Naive B cell (primary cell): ENCODE results near the gene CSTA. TPM values are rescaled to one million over a fixed set of nuclear protein-coding genes. Genes with fewer than 3 reads are reported as not detected.
A peak's percentile ranks its signal among the peaks of the same experiment; 100 is the strongest.

Experiments used
- ATAC-seq, 2 donors: fragments of 150-1000 bp; cut with Tn5 transposase; 2 replicates each; pipeline ENCODE4 v1.10.0; 2021; ENCODE audit warnings: low read depth in 2 of 2, mild to moderate bottlenecking in 2 of 2, moderate library complexity in 2 of 2
- DNase-seq: peaks from one replicate; pipeline ENCODE4 v3.0.0; 2022
- H3K27ac Mint-ChIP-seq, 6 donors: one replicate each; pipeline ENCODE4 v1.8.0; 2020 to 2022; ENCODE audit warnings: mild to moderate bottlenecking in 6 of 6, mixed read lengths in 6 of 6, moderate library complexity in 5 of 6, inconsistent platforms in 2 of 6
- H3K27me3 Mint-ChIP-seq, 3 donors: one replicate each; pipeline ENCODE4 v1.8.0; 2021 to 2022; ENCODE audit warnings: mixed read lengths in 3 of 3, mild to moderate bottlenecking in 1 of 3
- H3K36me3 Mint-ChIP-seq, 2 donors: one replicate each; pipeline ENCODE4 v1.8.0; 2020 to 2022; ENCODE audit warnings: mixed read lengths in 2 of 2, inconsistent platforms in 1 of 2, mild to moderate bottlenecking in 1 of 2
- H3K4me1 Mint-ChIP-seq, 3 donors: one replicate each; pipeline ENCODE4 v1.8.0; 2020 to 2022; ENCODE audit warnings: mixed read lengths in 3 of 3, inconsistent platforms in 1 of 3, mild to moderate bottlenecking in 1 of 3, moderate library complexity in 1 of 3
- H3K4me3 Mint-ChIP-seq, 8 donors: one replicate each; pipeline ENCODE4 v1.8.0; 2020 to 2022; ENCODE audit warnings: mild to moderate bottlenecking in 8 of 8, mixed read lengths in 8 of 8, moderate library complexity in 8 of 8, inconsistent platforms in 2 of 8
- H3K9me3 Mint-ChIP-seq, 7 donors: one replicate each; pipeline ENCODE4 v1.8.0; 2020 to 2022; ENCODE audit warnings: mixed read lengths in 7 of 7, mild to moderate bottlenecking in 5 of 7, inconsistent platforms in 2 of 7, moderate library complexity in 1 of 7
- polyA plus RNA-seq, 6 donors: library from polyadenylated mRNA; unstranded; fragments of 300-500 nt; fragmentation: Illumina TruSeq; gene quantifications; one replicate each; pipeline ENCODE4 v1.2.3, GENCODE V29; 2021; ENCODE audit warnings: low read depth in 6 of 6

The CSTA gene
- polyA plus RNA-seq, 6 donors from 2014 or later, result 0.57 to 2.5 (median 0.67) TPM; not detected in 2

DNA sequence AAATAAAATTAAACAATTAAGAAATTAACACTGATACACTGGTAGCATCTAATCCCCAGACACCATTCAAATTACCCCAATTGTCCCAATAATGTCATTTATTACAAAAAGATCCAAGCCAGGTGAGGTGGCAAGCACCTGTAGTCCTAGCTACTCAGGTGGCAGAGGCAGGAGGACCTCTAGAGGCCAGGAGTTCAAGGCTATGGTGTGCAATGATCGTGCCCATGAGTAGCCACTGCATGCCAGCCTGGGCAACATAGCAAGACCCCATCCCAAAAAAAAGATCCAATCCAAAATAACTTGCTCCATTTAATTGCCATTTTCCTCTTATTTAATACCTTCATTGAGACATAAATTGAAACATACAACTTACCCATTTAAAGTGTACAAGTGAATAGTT is 17.8 kb downstream of the CSTA start:
- DNase-seq (no peak), ATAC-seq (no peak)
- no peak overlapping the region for H3K4me3 Mint-ChIP-seq
- peaks cover 0 to 8% of the 10 kb centered on the region in 2 donors for H3K36me3 Mint-ChIP-seq
- peaks cover 3 to 14% (median 5%) of the 10 kb centered on the region in 7 donors for H3K9me3 Mint-ChIP-seq
- peaks cover 0 to 9% (median 8%) of the 10 kb centered on the region in 3 donors for H3K27me3 Mint-ChIP-seq
- H3K4me1 Mint-ChIP-seq, result no peaks in the 10 kb centered on the region
- H3K27ac Mint-ChIP-seq, result no peak overlapping the region

- Mint-ChIP-seq H3K36me3 (peaks cover 0 to 8% of the 10 kb centered on the region in 2 donors), H3K27me3 (peaks cover 0 to 13% (median 9%) of the 10 kb centered on the region in 3 donors), H3K9me3 (peaks cover 3 to 17% (median 5%) of the 10 kb centered on the region in 7 donors), H3K27ac (no peak overlapping the region), H3K4me1 (no peaks in the 10 kb centered on the region), H3K4me3 (no peak overlapping the region)
- DNase-seq (no peak), ATAC-seq (no peak)
Observed at GRCh38 chr3:122343654-122344053, 18.6 kb downstream of the CSTA start.

- peaks cover 0 to 6% (median 0%) of the 10 kb centered on the region in 3 donors for H3K27me3 Mint-ChIP-seq
- no peak overlapping the region for H3K4me3 Mint-ChIP-seq
- no peak overlapping the region for H3K27ac Mint-ChIP-seq
- no peaks in the 10 kb centered on the region for H3K36me3 Mint-ChIP-seq
- H3K9me3 Mint-ChIP-seq, result peaks cover 0 to 10% (median 2%) of the 10 kb centered on the region in 7 donors
- ATAC-seq, result no peak
- DNase-seq, result no peak
- no peaks in the 10 kb centered on the region for H3K4me1 Mint-ChIP-seq
Observed at GRCh38 chr3:122349171-122349570, 24.1 kb downstream of the CSTA start.

- Mint-ChIP-seq H3K9me3 (peaks cover 0 to 10% (median 2%) of the 10 kb centered on the region in 7 donors), H3K4me1 (no peaks in the 10 kb centered on the region), H3K36me3 (no peaks in the 10 kb centered on the region), H3K4me3 (no peak overlapping the region), H3K27ac (no peak overlapping the region), H3K27me3 (peaks cover 0 to 6% (median 0%) of the 10 kb centered on the region in 3 donors)
- no peak for DNase-seq
- ATAC-seq, result no peak
Observed at GRCh38 chr3:122350814-122351418, 25.9 kb downstream of the CSTA start.

DNA sequence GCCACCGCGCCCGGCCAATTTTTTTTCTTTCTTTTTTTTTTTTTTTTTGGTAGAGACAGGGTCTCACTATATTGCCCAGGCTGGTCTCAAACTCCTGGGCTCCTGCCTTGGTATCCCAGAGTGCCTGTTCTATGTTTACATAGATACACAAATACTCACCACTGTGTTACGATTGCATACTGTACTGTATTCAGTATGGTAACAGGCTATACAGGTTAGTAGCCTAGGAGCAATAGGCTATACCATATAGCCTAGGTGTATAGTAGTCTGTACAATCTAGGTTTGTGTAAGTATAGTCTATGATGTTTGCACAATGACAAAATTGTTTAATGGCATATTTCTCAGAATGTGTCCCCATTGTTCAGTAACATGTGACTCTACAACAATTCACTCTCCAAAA is 26.6 kb downstream of the CSTA start:
- H3K27ac Mint-ChIP-seq, result no peak overlapping the region
- no peaks in the 10 kb centered on the region for H3K36me3 Mint-ChIP-seq
- DNase-seq, result no peak
- H3K4me3 Mint-ChIP-seq, result no peak overlapping the region
- H3K27me3 Mint-ChIP-seq, result peaks cover 0 to 6% (median 0%) of the 10 kb centered on the region in 3 donors
- H3K9me3 Mint-ChIP-seq, result peaks cover 0 to 10% (median 2%) of the 10 kb centered on the region in 7 donors
- ATAC-seq, result no peak
- no peaks in the 10 kb centered on the region for H3K4me1 Mint-ChIP-seq

- no peak overlapping the region for H3K27ac Mint-ChIP-seq
- H3K27me3 Mint-ChIP-seq, result peaks cover 0 to under 1% (median 0%) of the 10 kb centered on the region in 3 donors
- DNase-seq (no peak), ATAC-seq (no peak)
- H3K9me3 Mint-ChIP-seq, result no peaks in the 10 kb centered on the region
- H3K4me1 Mint-ChIP-seq, result no peaks in the 10 kb centered on the region
- H3K36me3 Mint-ChIP-seq, result peaks cover 0 to 7% of the 10 kb centered on the region in 2 donors
- no peak overlapping the region for H3K4me3 Mint-ChIP-seq
Observed at GRCh38 chr3:122353215-122353614, 28.2 kb downstream of the CSTA start.

- Mint-ChIP-seq H3K4me1 (no peaks in the 10 kb centered on the region), H3K9me3 (no peaks in the 10 kb centered on the region), H3K27ac (no peak overlapping the region), H3K4me3 (no peak overlapping the region), H3K27me3 (no peaks in the 10 kb centered on the region), H3K36me3 (peaks cover 0 to 7% of the 10 kb centered on the region in 2 donors)
- no peak for DNase-seq
- ATAC-seq, result no peak
Observed at GRCh38 chr3:122353893-122354401, 28.9 kb downstream of the CSTA start.

- Mint-ChIP-seq H3K27ac (peak overlapping the region in 2 of 6 donors; percentile 4 to 78), H3K9me3 (no peaks in the 10 kb centered on the region), H3K4me1 (no peaks in the 10 kb centered on the region), H3K27me3 (no peaks in the 10 kb centered on the region), H3K36me3 (peaks cover 0 to 7% of the 10 kb centered on the region in 2 donors), H3K4me3 (no peak overlapping the region)
- DNase-seq, result no peak
- ATAC-seq, result no peak
Observed at GRCh38 chr3:122355612-122356011, 30.6 kb downstream of the CSTA start.

DNA sequence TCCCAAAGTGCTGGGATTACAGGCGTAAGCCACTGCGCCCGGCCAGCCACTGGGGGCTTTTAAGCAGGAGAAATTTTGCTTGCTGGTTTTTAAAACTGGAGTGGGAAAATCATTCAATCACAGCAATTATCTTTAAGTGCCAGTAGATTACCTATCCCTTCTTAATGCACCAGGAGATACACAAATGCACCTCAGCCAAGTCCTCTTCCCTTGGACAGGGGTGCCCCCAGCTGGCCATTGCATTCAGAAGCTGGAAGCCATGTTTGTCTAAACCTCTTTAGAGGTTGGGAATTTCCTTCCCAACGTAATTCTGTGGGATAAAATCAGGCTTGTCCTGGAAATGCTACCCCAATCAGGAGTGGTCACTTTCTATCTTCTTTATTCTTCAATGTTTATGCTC is 31.4 kb downstream of the CSTA start:
- peak overlapping the region in 1 of 6 donors; percentile 22 for H3K27ac Mint-ChIP-seq
- ATAC-seq, result no peak
- no peak overlapping the region for H3K4me3 Mint-ChIP-seq

GRCh38 chr3:122357828-122358702 is 33.0 kb downstream of the CSTA start:
- Mint-ChIP-seq H3K4me1 (no peaks in the 10 kb centered on the region), H3K36me3 (peaks cover 0 to 12% of the 10 kb centered on the region in 2 donors), H3K27ac (peak overlapping the region in 1 of 6 donors; percentile 57), H3K27me3 (no peaks in the 10 kb centered on the region), H3K4me3 (no peak overlapping the region), H3K9me3 (no peaks in the 10 kb centered on the region)
- ATAC-seq (no peak), DNase-seq (no peak)

More for the DNA sequence above, 31.4 kb downstream of the CSTA start:
- H3K27me3 Mint-ChIP-seq, result no peaks in the 10 kb centered on the region
- H3K9me3 Mint-ChIP-seq, result no peaks in the 10 kb centered on the region
- H3K4me1 Mint-ChIP-seq, result no peaks in the 10 kb centered on the region
- peaks cover 0 to 7% of the 10 kb centered on the region in 2 donors for H3K36me3 Mint-ChIP-seq
- no peak for DNase-seq

DNA sequence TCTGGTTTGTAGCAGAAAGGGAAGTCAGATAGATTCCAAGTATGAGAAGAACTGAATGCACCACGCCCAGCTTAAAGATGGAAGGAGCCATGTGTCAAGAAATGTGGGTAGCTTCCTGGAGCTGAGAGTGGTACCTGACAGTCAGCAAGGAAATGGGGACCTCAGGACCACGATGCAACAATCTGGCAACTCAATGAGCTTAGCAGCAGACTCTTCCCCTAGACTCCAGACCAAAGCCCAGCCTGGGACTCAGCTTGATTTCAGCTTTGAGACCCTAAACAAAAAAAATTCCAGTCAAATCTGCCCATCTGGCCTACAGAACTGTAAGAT is 33.6 kb downstream of the CSTA start:
- no peak for DNase-seq
- H3K27ac Mint-ChIP-seq, result peak overlapping the region in 1 of 6 donors; percentile 57
- H3K36me3 Mint-ChIP-seq, result peaks cover 0 to 17% of the 10 kb centered on the region in 2 donors
- H3K27me3 Mint-ChIP-seq, result no peaks in the 10 kb centered on the region
- no peaks in the 10 kb centered on the region for H3K9me3 Mint-ChIP-seq
- no peak for ATAC-seq
- H3K4me1 Mint-ChIP-seq, result no peaks in the 10 kb centered on the region
- no peak overlapping the region for H3K4me3 Mint-ChIP-seq

GRCh38 chr3:122362026-122362425 is 37.0 kb downstream of the CSTA start:
- Mint-ChIP-seq H3K27ac (no peak overlapping the region), H3K4me3 (no peak overlapping the region), H3K4me1 (no peaks in the 10 kb centered on the region), H3K27me3 (no peaks in the 10 kb centered on the region), H3K9me3 (no peaks in the 10 kb centered on the region), H3K36me3 (peaks cover 0 to 17% of the 10 kb centered on the region in 2 donors)
- DNase-seq, result no peak
- ATAC-seq, result no peak

DNA sequence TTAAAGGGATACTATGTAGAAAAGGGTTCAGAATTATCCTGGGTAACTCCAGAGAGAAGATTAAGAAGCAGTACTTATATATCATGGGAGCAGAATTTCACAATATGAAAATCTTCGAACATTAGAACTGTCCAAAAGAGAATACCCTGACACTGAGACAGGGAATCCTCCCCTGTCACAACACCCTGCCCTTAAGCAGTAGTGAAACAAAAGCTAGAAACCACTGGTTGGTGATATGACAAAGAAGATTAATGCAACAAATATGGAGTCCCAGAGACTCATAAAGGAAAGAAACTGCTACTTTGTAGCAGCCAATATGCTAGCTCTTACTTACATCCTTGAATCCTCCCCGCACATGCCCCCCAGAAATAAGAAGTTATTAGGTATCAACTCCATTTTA is 39.4 kb downstream of the CSTA start:
- no peak for DNase-seq
- H3K4me3 Mint-ChIP-seq, result no peak overlapping the region
- ATAC-seq, result no peak
- H3K27me3 Mint-ChIP-seq, result no peaks in the 10 kb centered on the region
- H3K36me3 Mint-ChIP-seq, result peaks cover 8 to 18% of the 10 kb centered on the region in 2 donors
- H3K9me3 Mint-ChIP-seq, result no peaks in the 10 kb centered on the region
- H3K4me1 Mint-ChIP-seq, result no peaks in the 10 kb centered on the region
- H3K27ac Mint-ChIP-seq, result no peak overlapping the region

GRCh38 chr3:122365073-122365472 is 40.0 kb downstream of the CSTA start:
- peaks cover 8 to 18% of the 10 kb centered on the region in 2 donors for H3K36me3 Mint-ChIP-seq
- H3K27me3 Mint-ChIP-seq, result no peaks in the 10 kb centered on the region
- H3K4me1 Mint-ChIP-seq, result no peaks in the 10 kb centered on the region
- H3K9me3 Mint-ChIP-seq, result no peaks in the 10 kb centered on the region
- ATAC-seq (no peak), DNase-seq (no peak)
- peak overlapping the region in 1 of 6 donors; percentile 15 for H3K27ac Mint-ChIP-seq
- no peak overlapping the region for H3K4me3 Mint-ChIP-seq
